HG02588 (cell line): Measurements from ENCODE around the gene FCMR.

Source experiments
- ATAC-seq: cut with Tn5 transposase; IDR thresholded peaks from one replicate; pipeline ENCODE4 v1.9.1; 2021; ENCODE audit warnings: mild to moderate bottlenecking, moderate library complexity; ENCODE audit not compliant: unreplicated experiment

Gene FCMR

GRCh38 chr1:206951318-206952100, 29.8 kb upstream of the FCMR start:
- ATAC-seq: no peak

- ATAC-seq: no peak
Measured at GRCh38 chr1:206949641-206950040, 27.9 kb upstream of the FCMR start.

GRCh38 chr1:206949208-206949607, 27.5 kb upstream of the FCMR start:
- ATAC-seq: no peak

- no peak for ATAC-seq
Measured at GRCh38 chr1:206947255-206947654, 25.5 kb upstream of the FCMR start.

- no peak for ATAC-seq
Measured at GRCh38 chr1:206946261-206946660, 24.5 kb upstream of the FCMR start, which contains the start of gene PIGR. Gene PIGR (minus strand): TSS chr1:206946466. CDS start chr1:206940531, 5,935 bp downstream.

GRCh38 chr1:206945779-206946178, 24.0 kb upstream of the FCMR start:
- no peak for ATAC-seq

GRCh38 chr1:206944703-206945102, 23.0 kb upstream of the FCMR start:
- ATAC-seq: no peak

GRCh38 chr1:206941766-206942418, 20.2 kb upstream of the FCMR start:
- ATAC-seq: no peak

GRCh38 chr1:206940588-206940936, 18.8 kb upstream of the FCMR start:
- no peak for ATAC-seq

- ATAC-seq: no peak
Measured at GRCh38 chr1:206939841-206940587, 18.3 kb upstream of the FCMR start.

- ATAC-seq: no peak
Measured at GRCh38 chr1:206939131-206939530, 17.4 kb upstream of the FCMR start.

- no peak for ATAC-seq
Measured at GRCh38 chr1:206937425-206937824, 15.7 kb upstream of the FCMR start.

GRCh38 chr1:206935491-206936067, 13.8 kb upstream of the FCMR start:
- no peak for ATAC-seq

GRCh38 chr1:206933333-206933945, 11.7 kb upstream of the FCMR start:
- ATAC-seq: no peak

GRCh38 chr1:206932177-206932576, 10.4 kb upstream of the FCMR start:
- ATAC-seq: no peak

- ATAC-seq: no peak
Measured at GRCh38 chr1:206931709-206932108, 10.0 kb upstream of the FCMR start.

GRCh38 chr1:206930210-206930798, 8.6 kb upstream of the FCMR start:
- ATAC-seq: peak; percentile 79

- ATAC-seq: no peak
Measured at GRCh38 chr1:206929524-206929923, 7.8 kb upstream of the FCMR start.

- ATAC-seq: no peak
Measured at GRCh38 chr1:206926286-206926685, 4.5 kb upstream of the FCMR start.

GRCh38 chr1:206925106-206925736, 3.5 kb upstream of the FCMR start:
- ATAC-seq: peak; percentile 41
